OCI-LY3 (cell line): ENCODE results near the gene RFPL1.

Experiments used
- H2AFZ ChIP-seq: fragments of 200-600, 300-600 bp; shearing (Covaris generic); 2 replicates; pipeline ENCODE4 v1.6.0; 2014; ENCODE audit warnings: antibody characterized with exemption, low read depth, low read length
- H3K27ac ChIP-seq: fragments of 200-600, 300-600 bp; sonication (generic); 2 replicates; pipeline ENCODE4 v1.5.1; 2014; ENCODE audit warnings: mild to moderate bottlenecking, low read length, moderate library complexity, mixed read lengths
- H3K27me3 ChIP-seq: fragments of 200-600, 300-600 bp; sonication (generic); 2 replicates; pipeline ENCODE4 v1.6.1; 2014; ENCODE audit warnings: low read depth, low read length, mixed read lengths
- H3K36me3 ChIP-seq: fragments of 200-600, 300-600 bp; sonication (generic); replicated peaks from 2 replicates; pipeline ENCODE3; 2014; ENCODE audit warnings: low read depth, low read length, mixed read lengths
- H3K4me1 ChIP-seq: fragments of 300-600, 200-600 bp; sonication (generic); 2 replicates; pipeline ENCODE4 v1.6.1; 2014; ENCODE audit warnings: low read length, mixed read lengths
- H3K4me2 ChIP-seq: fragments of 200-600, 300-600 bp; sonication (generic); 2 replicates; pipeline ENCODE4 v1.6.1; 2014; ENCODE audit warnings: low read length, mixed read lengths
- H3K4me3 ChIP-seq: fragments of 300-600, 200-600 bp; sonication (generic); 2 replicates; pipeline ENCODE4 v1.5.1; 2014; ENCODE audit warnings: antibody characterized with exemption, mild to moderate bottlenecking, low read length, moderate library complexity
- H3K79me2 ChIP-seq: fragments of 300-600, 200-600 bp; shearing (Covaris generic); 2 replicates; pipeline ENCODE4 v1.6.1; 2014; ENCODE audit warnings: mild to moderate bottlenecking, low read length, mixed read lengths
- H3K9ac ChIP-seq: fragments of 300-600, 200-600 bp; shearing (Covaris generic); 2 replicates; pipeline ENCODE4 v1.6.0; 2014; ENCODE audit warnings: mild to moderate bottlenecking, low read length, moderate library complexity
- H3K9me3 ChIP-seq: fragments of 200-600, 300-600 bp; shearing (Covaris generic); 2 replicates; pipeline ENCODE4 v1.6.1; 2014; ENCODE audit warnings: low read length, mixed read lengths; ENCODE audit not compliant: insufficient read depth
- H4K20me1 ChIP-seq: fragments of 200-600, 300-600 bp; sonication (generic); 2 replicates; pipeline ENCODE4 v1.6.1; 2016; ENCODE audit warnings: low read length, mixed read lengths; ENCODE audit not compliant: insufficient read depth
- CTCF ChIP-seq: fragments of 200-600, 300-600 bp; sonication (generic); IDR thresholded peaks from 2 replicates; pipeline ENCODE4 v1.5.1; 2014; ENCODE audit warnings: antibody characterized with exemption, low read length, low read depth
- EZH2phosphoT487 ChIP-seq: fragments of 200-600 bp; shearing (Covaris generic); IDR thresholded peaks from 2 replicates; pipeline ENCODE4 v1.6.1; 2018; ENCODE audit warnings: antibody characterized with exemption, mixed run types, low read depth

Gene RFPL1

GRCh38 chr22:29451863-29452262 lies 13.5 kb downstream of the RFPL1 start:
- H3K9me3 ChIP-seq = no peaks in the 10 kb centered on the region
- no peak overlapping the region for H2AFZ ChIP-seq
- H3K4me3 ChIP-seq = no peak overlapping the region
- no peaks in the 10 kb centered on the region for H3K4me1 ChIP-seq
- no peaks in the 10 kb centered on the region for H3K36me3 ChIP-seq
- H3K79me2 ChIP-seq = no peaks in the 10 kb centered on the region
- no peak overlapping the region for H3K27ac ChIP-seq
- no peak overlapping the region for H3K9ac ChIP-seq
- no peaks in the 10 kb centered on the region for H4K20me1 ChIP-seq
- H3K4me2 ChIP-seq = no peak overlapping the region
- H3K27me3 ChIP-seq = no peaks in the 10 kb centered on the region; the same call in 1 of the 2 replicates
- TF ChIP-seq CTCF (no peak), EZH2phosphoT487 (no peak)

- H4K20me1 ChIP-seq = no peaks in the 10 kb centered on the region
- H3K79me2 ChIP-seq = no peaks in the 10 kb centered on the region
- no peak overlapping the region for H3K9ac ChIP-seq
- TF ChIP-seq CTCF (no peak), EZH2phosphoT487 (no peak)
- H2AFZ ChIP-seq = no peak overlapping the region
- no peaks in the 10 kb centered on the region for H3K9me3 ChIP-seq
- no peak overlapping the region for H3K4me2 ChIP-seq
- no peak overlapping the region for H3K27ac ChIP-seq
- peaks cover 3% of the 10 kb centered on the region; the same call in 1 of the 2 replicates for H3K4me1 ChIP-seq
- H3K4me3 ChIP-seq = no peak overlapping the region
- H3K36me3 ChIP-seq = no peaks in the 10 kb centered on the region
- no peaks in the 10 kb centered on the region; the same call in 1 of the 2 replicates for H3K27me3 ChIP-seq
Measured at GRCh38 chr22:29454276-29454675, 15.9 kb downstream of the RFPL1 start.

DNA sequence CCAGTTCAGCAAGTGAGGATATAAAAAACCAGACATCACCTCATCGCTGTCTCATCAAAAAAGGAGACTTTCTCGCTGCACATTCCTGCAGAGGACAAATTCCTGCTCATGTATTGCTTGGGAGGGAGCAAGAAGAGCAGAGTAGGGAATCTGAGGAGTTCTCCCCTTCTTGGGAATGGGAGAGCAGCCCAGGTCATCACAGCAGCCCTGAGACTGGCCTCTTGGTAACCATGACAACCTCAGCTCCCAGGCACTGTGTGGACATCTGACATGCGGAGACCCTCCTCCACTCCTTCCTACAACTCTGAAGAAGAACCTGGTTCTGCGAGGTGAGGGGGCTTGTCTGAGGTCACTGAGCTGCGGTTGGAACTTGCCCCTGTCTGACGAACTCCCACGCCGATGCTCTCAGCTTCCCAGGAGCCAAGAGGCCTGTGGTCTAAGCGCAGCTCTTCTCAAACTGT lies 17.9 kb downstream of the RFPL1 start:
- peaks cover 3% of the 10 kb centered on the region; the same call in 1 of the 2 replicates for H3K4me1 ChIP-seq
- no peak overlapping the region for H3K4me3 ChIP-seq
- no peak overlapping the region for H3K9ac ChIP-seq

DNA sequence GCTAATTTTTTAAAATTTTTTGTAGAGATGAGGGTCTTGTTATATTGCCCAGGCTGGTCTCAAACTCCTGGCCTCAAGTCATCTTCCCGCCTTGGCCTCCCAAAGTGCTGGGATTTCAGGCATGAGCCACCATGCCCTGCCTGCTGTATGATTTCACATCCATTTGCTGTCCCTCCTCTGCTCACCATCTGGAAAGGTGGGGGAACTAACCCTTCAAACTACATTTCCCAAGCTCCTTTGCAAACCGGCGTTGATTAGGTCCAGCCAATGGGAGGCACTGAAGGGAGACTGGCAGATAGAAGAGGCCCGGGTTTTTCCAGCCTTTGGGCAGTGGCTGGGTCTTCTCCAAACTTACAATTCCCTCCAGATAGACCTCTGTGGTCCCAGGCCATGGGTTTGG lies 19.3 kb downstream of the RFPL1 start:
- Histone ChIP-seq H3K36me3 (no peaks in the 10 kb centered on the region), H3K27me3 (no peaks in the 10 kb centered on the region; the same call in 1 of the 2 replicates), H4K20me1 (no peaks in the 10 kb centered on the region), H3K27ac (no peak overlapping the region), H3K4me2 (peak overlapping the region; percentile 54), H2AFZ (peak overlapping the region; percentile 82), H3K9me3 (no peaks in the 10 kb centered on the region), H3K79me2 (no peaks in the 10 kb centered on the region), H3K4me3 (no peak overlapping the region), H3K9ac (no peak overlapping the region), H3K4me1 (peaks cover 3% of the 10 kb centered on the region; the same call in 1 of the 2 replicates)
- TF ChIP-seq CTCF = no peak
- no peak for TF ChIP-seq EZH2phosphoT487

More for the DNA sequence above, 17.9 kb downstream of the RFPL1 start:
- no peaks in the 10 kb centered on the region; the same call in 1 of the 2 replicates for H3K27me3 ChIP-seq
- no peaks in the 10 kb centered on the region for H3K79me2 ChIP-seq
- H4K20me1 ChIP-seq = no peaks in the 10 kb centered on the region
- no peak overlapping the region for H2AFZ ChIP-seq
- no peak overlapping the region for H3K4me2 ChIP-seq
- no peaks in the 10 kb centered on the region for H3K36me3 ChIP-seq
- no peak overlapping the region for H3K27ac ChIP-seq
- H3K9me3 ChIP-seq = no peaks in the 10 kb centered on the region
- no peak for TF ChIP-seq CTCF
- TF ChIP-seq EZH2phosphoT487 = no peak
